Osteocyte (in vitro differentiated cells): Measurements from ENCODE around the gene LIAS. TPM values are rescaled to one million over a fixed set of nuclear protein-coding genes. Genes with fewer than 3 reads are reported as not detected.
"Not testable (repeated sequence)": the region's sequence is repeated elsewhere in the genome, so short reads cannot be mapped to it uniquely, and the experiment has no call there.

ENCODE experiments used
- DNase-seq: peaks from one replicate; pipeline ENCODE4 v3.0.0; 2021; ENCODE audit warnings: mixed read lengths; ENCODE audit not compliant: unreplicated experiment; ENCODE audit errors: extremely low spot score
- H3K27ac Mint-ChIP-seq: one replicate; pipeline ENCODE4 v1.8.0; 2021; ENCODE audit warnings: mild to moderate bottlenecking, mixed read lengths; ENCODE audit not compliant: unreplicated experiment
- H3K27me3 Mint-ChIP-seq: one replicate; pipeline ENCODE4 v1.8.0; 2021; ENCODE audit warnings: mixed read lengths; ENCODE audit not compliant: unreplicated experiment
- H3K36me3 Mint-ChIP-seq: one replicate; pipeline ENCODE4 v1.8.0; 2021; ENCODE audit warnings: mixed read lengths; ENCODE audit not compliant: unreplicated experiment
- H3K4me1 Mint-ChIP-seq: one replicate; pipeline ENCODE4 v1.8.0; 2021; ENCODE audit warnings: mixed read lengths; ENCODE audit not compliant: unreplicated experiment
- H3K4me3 Mint-ChIP-seq: one replicate; pipeline ENCODE4 v1.8.0; 2021; ENCODE audit warnings: mild to moderate bottlenecking, moderate library complexity, mixed read lengths; ENCODE audit not compliant: unreplicated experiment
- H3K9me3 Mint-ChIP-seq: one replicate; pipeline ENCODE4 v1.8.0; 2021; ENCODE audit warnings: mixed read lengths; ENCODE audit not compliant: unreplicated experiment
- total RNA-seq: library from RNA; stranded (reverse); gene quantifications from 2 replicates; pipeline ENCODE4 v1.2.1, GENCODE V29; 2021
- TF ChIP-seq, protein P1 (sequence below): fragments of 200-600 bp; sonication (generic); IDR thresholded peaks from 2 replicates; pipeline ENCODE4 v1.5.0; 2021; ENCODE audit warnings: antibody characterized with exemption, mild to moderate bottlenecking, moderate library complexity

Gene LIAS
- total RNA-seq, 1 donor from 2014 or later, result 10.9 TPM

DNA sequence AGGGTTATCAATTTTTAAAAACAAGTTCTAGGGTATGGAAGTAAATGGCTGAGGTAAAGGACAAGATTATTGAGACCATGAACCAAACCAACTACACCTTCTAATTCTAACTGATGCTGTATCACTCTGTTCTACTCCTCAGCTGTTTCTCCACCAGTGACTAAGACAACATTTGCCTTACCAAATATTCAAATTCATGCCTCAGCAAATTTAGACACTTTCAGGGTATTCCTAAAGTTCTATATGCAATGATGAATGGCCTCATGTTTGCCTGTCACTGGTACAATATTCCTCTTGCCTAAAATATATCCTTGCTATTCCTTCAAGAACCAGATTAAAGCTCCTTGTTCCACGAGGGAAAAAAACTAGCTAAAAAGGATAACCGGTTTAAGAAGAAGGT is 5.1 kb upstream of the LIAS start:
- H3K27ac Mint-ChIP-seq, result no peak overlapping the region
- peaks cover 30% of the 10 kb centered on the region for H3K4me1 Mint-ChIP-seq

DNA sequence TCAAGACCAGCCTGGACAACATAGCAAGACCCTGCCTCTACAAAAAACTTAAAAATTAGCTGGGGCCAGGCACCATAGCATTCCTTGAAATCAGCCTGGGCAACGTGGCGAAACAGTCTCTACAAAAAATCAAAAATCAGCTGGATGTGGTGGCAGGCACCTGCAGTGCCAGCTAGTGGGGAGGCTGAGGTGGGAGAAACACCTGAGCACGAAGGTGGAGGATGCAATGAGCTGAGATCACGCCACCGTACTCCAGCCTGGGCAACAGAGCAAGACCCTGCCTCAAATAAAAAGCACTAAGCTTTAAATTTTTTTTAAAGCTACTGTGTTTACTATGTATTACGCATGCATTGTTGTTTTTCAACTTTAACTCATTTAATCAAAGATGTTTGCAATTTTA is 3.4 kb upstream of the LIAS start:
- no peak for DNase-seq
- H3K9me3 Mint-ChIP-seq, result no peaks in the 10 kb centered on the region
- H3K4me3 Mint-ChIP-seq, result no peak overlapping the region
- peaks cover 71% of the 10 kb centered on the region for H3K36me3 Mint-ChIP-seq
- H3K4me1 Mint-ChIP-seq, result peaks cover 38% of the 10 kb centered on the region
- H3K27ac Mint-ChIP-seq, result no peak overlapping the region
- no peaks in the 10 kb centered on the region for H3K27me3 Mint-ChIP-seq
- TF ChIP-seq, protein P1, sequence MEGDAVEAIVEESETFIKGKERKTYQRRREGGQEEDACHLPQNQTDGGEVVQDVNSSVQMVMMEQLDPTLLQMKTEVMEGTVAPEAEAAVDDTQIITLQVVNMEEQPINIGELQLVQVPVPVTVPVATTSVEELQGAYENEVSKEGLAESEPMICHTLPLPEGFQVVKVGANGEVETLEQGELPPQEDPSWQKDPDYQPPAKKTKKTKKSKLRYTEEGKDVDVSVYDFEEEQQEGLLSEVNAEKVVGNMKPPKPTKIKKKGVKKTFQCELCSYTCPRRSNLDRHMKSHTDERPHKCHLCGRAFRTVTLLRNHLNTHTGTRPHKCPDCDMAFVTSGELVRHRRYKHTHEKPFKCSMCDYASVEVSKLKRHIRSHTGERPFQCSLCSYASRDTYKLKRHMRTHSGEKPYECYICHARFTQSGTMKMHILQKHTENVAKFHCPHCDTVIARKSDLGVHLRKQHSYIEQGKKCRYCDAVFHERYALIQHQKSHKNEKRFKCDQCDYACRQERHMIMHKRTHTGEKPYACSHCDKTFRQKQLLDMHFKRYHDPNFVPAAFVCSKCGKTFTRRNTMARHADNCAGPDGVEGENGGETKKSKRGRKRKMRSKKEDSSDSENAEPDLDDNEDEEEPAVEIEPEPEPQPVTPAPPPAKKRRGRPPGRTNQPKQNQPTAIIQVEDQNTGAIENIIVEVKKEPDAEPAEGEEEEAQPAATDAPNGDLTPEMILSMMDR, result no peak

More for the DNA sequence above, 5.1 kb upstream of the LIAS start:
- Mint-ChIP-seq H3K27me3 (no peaks in the 10 kb centered on the region), H3K36me3 (peaks cover 71% of the 10 kb centered on the region), H3K9me3 (no peaks in the 10 kb centered on the region), H3K4me3 (no peak overlapping the region)
- DNase-seq, result no peak
- TF ChIP-seq, protein P1, result no peak

DNA sequence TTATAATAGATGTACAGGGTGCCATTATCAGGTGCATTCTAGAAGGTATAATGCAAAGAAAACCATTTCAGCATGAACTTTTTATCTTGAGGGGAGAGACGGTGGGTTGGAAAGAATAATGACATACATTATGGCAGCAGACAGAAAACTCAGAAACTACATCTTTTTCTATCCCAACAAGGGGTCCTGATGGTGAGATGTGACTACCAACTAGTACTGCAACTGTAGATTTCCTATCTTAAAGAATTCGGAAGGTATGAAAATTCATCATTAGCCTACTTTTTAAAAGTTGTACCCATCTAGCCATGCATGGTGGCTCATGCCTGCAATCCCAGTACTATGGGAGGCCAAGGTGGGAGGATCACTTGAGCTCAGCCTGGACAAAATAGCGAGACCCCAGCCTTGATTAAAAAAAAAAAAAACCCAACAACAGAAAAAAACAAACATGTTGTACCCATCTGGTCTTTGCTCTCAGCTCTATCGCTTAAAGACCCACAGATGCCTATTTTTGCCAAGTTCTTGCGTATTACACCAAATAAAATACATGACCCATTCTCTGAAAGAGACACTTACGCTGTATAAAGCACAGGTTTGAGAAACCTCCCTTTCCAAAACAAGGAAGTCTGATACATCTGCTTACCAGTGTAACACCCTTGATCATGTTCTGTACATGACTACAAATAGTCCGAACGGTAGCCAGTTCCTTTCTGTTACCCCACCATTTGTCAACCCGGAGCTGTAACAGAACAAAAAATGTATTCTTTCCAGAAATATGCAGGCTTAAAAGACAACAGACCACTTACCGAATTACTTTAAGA is 1.7 kb upstream of the LIAS start:
- DNase-seq, result no peak
- no peaks in the 10 kb centered on the region for H3K9me3 Mint-ChIP-seq
- H3K4me3 Mint-ChIP-seq, result peak overlapping the region; percentile 96
- H3K36me3 Mint-ChIP-seq, result peaks cover 57% of the 10 kb centered on the region
- TF ChIP-seq, protein P1, result no peak
- no peaks in the 10 kb centered on the region for H3K27me3 Mint-ChIP-seq
- peak overlapping the region; percentile 99 for H3K27ac Mint-ChIP-seq
- H3K4me1 Mint-ChIP-seq, result peaks cover 41% of the 10 kb centered on the region

DNA sequence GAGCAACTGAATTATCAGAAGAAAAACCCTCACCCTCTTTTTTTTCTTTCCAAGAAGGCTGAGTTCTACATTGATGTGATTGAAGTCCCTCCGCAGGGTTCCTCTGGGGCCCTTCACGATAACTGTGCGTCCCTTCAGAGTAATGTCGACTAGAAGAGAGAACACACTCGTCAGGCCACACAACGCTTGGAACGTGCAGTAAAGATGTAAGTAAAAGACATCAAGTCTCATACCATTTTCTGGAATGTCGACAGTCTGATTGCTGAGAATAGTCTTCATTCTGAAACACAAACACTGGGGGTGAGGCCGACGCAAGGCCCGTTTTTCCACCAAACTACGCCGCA is 723 bp upstream of the LIAS start:
- not testable (repeated sequence) for DNase-seq, H3K27me3 Mint-ChIP-seq, H3K9me3 Mint-ChIP-seq
- Mint-ChIP-seq H3K4me1 (peaks cover 41% of the 10 kb centered on the region), H3K36me3 (peaks cover 49% of the 10 kb centered on the region), H3K27ac (peak overlapping the region; percentile 99), H3K4me3 (peak overlapping the region; percentile 96)

DNA sequence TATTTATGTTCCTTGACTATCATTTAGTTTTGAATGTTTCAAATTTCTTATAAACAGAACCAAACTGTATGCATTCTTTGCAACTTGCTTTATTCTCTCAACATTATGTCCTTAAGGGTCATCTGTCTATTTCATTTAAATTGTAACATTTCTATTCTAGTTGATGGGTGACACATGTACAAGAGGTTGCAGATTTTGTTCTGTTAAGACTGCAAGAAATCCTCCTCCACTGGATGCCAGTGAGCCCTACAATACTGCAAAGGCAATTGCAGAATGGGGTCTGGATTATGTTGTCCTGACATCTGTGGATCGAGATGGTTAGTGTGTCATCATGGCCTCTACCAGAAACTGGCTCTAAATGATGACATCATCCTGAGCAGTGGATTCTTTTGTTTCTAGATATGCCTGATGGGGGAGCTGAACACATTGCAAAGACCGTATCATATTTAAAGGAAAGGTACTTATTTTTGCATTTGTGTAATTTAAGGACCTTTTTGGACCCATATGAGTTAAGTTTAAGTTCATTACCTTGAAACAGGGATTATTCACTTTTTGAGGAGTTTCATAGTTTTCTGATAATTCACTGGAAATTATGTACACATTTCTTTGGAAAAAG is 6.1 kb downstream of the LIAS start:
- H3K27ac Mint-ChIP-seq, result no peak overlapping the region
- H3K4me1 Mint-ChIP-seq, result peaks cover 17% of the 10 kb centered on the region
- H3K9me3 Mint-ChIP-seq, result no peaks in the 10 kb centered on the region
- TF ChIP-seq, protein P1, result no peak
- DNase-seq, result no peak
- H3K27me3 Mint-ChIP-seq, result no peaks in the 10 kb centered on the region
- peaks cover 12% of the 10 kb centered on the region for H3K36me3 Mint-ChIP-seq
- H3K4me3 Mint-ChIP-seq, result no peak overlapping the region
